Mucosa of gallbladder (tissue), 1 donor: ENCODE measurements around the gene PRR7. TPM values are rescaled to one million over a fixed set of nuclear protein-coding genes. Genes with fewer than 3 reads are reported as not detected.

Source experiments
- DNase-seq: peaks from one replicate; pipeline ENCODE4 v3.0.0-alpha.2; 2020; ENCODE audit warnings: low spot score
- total RNA-seq: library from RNA; stranded (reverse); gene quantifications from one replicate; pipeline ENCODE4 v1.2.1, GENCODE V29; 2021
- donor health status: DM: no; HTN: no; CAD: no.

The PRR7 gene
- total RNA-seq, 1 donor from 2014 or later = 7.8 TPM

- DNase-seq = no peak
Measured at GRCh38 chr5:177450667-177451424, 4.2 kb downstream of the PRR7 start.

GRCh38 chr5:177452688-177453638, 6.3 kb downstream of the PRR7 start:
- DNase-seq = no peak

- DNase-seq = no peak
Measured at GRCh38 chr5:177453852-177454396, 7.3 kb downstream of the PRR7 start.

- peak; percentile 94 for DNase-seq
Measured at GRCh38 chr5:177454397-177455035, 7.9 kb downstream of the PRR7 start.

GRCh38 chr5:177455036-177455660, 8.5 kb downstream of the PRR7 start:
- peak; percentile 85 for DNase-seq

GRCh38 chr5:177455661-177456590, 9.3 kb downstream of the PRR7 start:
- DNase-seq = peak; percentile 94

GRCh38 chr5:177456591-177456964, 10.0 kb downstream of the PRR7 start:
- DNase-seq = no peak

- peak; percentile 71 for DNase-seq
Measured at GRCh38 chr5:177456976-177457851, 10.6 kb downstream of the PRR7 start.

GRCh38 chr5:177457852-177458681, 11.5 kb downstream of the PRR7 start:
- DNase-seq = no peak

- no peak for DNase-seq
Measured at GRCh38 chr5:177458912-177459350, 12.3 kb downstream of the PRR7 start.

- no peak for DNase-seq
Measured at GRCh38 chr5:177459357-177459756, 12.7 kb downstream of the PRR7 start.

- DNase-seq = no peak
Measured at GRCh38 chr5:177459819-177460628, 13.4 kb downstream of the PRR7 start.

GRCh38 chr5:177462021-177462670, 15.5 kb downstream of the PRR7 start:
- DNase-seq = no peak

GRCh38 chr5:177465044-177465443, 18.4 kb downstream of the PRR7 start:
- DNase-seq = no peak

GRCh38 chr5:177466861-177467260, 20.2 kb downstream of the PRR7 start:
- DNase-seq = no peak

GRCh38 chr5:177467436-177467835, 20.8 kb downstream of the PRR7 start:
- no peak for DNase-seq

- no peak for DNase-seq
Measured at GRCh38 chr5:177468329-177468684, 21.7 kb downstream of the PRR7 start.
